HTR-8/SVneo (cell line): ENCODE results near the gene PAX7.

ENCODE experiments used
- DNase-seq: peaks from one replicate; pipeline ENCODE4 v3.0.0; 2011; ENCODE audit warnings: low spot score, mixed read lengths; ENCODE audit not compliant: insufficient read length
- FAIRE-seq: peaks from 2 replicates; lab custom pipeline; 2011; peaks lifted over from hg19 to GRCh38; lab: Jason Lieb, UNC

PAX7 gene

DNA sequence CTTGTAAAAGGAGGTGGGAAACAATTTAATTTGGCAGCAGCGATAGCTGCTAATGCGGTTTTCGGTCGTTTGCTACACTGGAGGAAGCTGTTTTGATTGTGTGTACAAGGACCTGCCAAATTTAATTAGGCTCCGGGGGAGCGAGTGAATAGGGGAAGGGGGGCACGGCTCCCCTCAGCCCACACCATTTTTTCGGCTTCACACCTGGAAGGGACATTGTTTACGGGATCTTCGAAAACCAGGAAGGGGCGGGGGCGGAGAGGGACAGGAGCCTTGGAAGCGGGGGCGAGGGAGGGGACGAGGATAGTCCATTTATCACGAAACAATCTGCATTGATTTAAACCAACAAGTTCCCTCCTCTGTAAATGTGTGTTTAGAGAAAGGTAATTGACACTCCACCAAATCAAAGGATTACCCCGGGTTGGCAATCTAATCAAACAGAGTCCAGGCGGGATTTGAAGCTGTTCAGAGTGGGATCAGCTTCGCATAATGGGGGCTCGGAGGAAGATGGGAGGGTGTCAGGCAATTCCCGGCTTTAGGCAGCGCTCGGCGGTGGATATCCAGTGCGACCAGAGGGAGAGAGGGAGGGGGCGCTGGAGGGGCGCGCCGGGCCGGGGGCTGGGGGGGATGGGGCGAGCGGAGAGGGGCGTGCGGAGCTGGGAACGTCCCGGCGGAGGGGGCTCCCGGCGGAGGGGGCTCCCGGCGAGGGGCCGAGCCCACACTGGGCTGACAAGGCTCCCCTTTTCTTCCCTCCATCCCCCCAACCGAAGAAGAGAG lies 9.8 kb downstream of the PAX7 start:
- no peak for FAIRE-seq
- no peak for DNase-seq

DNA sequence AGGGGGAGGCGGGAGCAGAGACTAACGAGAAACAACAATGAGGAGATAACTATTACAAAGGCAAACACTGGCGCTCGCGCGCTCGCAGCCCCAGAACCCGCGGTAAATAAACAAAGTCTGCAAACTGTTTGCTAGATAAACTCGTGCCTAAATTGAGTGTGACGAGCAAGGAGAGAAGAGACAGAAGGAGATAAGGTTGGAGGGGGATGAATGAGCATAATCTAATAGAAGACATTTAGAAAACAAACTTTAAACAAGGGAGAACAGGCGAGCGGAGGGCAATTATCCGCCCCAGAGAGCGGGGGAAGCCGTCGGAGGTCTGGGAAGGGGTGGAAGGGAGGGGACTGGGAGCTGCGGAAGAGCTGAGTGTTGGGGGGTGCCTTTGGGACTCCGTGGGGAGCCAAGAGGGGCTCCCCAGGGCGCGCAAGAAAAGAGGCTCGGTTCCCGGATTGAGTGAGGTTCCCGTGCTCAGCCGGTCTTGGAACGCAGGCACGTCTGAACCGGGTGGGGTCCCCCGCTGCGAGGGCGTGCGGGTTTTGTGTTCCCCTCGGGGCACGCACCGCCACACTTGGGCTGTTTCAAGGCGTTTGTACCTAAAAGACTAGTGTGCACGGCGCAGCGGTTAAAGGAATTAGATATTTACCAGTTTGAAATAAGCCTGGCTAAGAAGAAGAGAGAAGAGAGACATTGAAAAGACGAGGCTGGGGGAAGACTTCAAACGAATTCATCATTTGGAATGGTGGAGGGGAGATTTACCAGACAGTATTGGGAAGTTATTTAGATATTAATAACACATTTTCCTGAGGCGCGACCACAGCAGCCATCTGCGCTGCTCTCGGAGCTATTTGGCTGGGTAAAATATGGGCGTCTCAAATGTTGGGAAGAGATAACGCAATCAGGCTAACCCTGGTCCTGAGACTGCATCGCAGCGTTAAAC lies 10.6 kb downstream of the PAX7 start:
- DNase-seq: no peak
- no peak for FAIRE-seq

DNA sequence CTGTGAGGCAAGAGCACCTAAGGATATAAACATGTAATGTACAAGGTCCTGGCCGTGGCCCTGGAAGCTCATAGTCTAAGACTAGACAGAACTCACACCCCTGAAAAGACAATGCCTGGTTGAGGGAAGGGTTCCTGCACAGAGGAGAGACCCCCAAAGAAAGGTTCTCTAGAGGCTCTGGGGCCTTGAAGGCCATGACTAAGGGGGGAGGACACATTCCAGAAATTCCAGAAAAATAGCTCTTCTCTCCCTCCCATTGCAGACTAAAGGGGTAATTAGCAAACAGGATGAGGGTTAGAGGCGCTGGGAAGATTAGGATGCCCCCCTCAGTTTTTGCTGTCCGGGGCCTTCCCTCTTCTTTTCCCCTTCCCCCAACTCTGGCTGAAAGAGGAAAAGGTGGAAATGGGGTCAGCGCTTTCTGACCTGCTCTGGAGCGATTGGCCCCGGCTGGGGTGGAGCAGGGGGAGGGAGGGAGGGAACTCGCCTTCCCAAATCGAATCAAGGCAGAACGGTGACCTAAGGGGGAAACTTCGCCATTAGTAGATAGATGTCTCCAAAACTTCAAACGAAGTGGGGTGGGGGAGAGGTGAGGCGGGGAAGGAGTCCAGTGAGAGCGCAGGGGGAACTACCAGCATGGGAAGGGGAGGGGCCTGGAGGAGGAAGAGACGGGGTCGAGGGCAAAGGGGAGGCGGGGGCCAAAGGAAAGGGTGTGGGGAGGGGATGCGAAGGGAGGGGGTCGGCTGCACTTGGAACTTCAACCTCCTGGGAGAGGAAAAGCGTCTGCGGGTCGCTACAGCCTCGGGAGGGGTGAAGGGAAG lies 11.8 kb downstream of the PAX7 start:
- FAIRE-seq (no peak), DNase-seq (no peak)

DNA sequence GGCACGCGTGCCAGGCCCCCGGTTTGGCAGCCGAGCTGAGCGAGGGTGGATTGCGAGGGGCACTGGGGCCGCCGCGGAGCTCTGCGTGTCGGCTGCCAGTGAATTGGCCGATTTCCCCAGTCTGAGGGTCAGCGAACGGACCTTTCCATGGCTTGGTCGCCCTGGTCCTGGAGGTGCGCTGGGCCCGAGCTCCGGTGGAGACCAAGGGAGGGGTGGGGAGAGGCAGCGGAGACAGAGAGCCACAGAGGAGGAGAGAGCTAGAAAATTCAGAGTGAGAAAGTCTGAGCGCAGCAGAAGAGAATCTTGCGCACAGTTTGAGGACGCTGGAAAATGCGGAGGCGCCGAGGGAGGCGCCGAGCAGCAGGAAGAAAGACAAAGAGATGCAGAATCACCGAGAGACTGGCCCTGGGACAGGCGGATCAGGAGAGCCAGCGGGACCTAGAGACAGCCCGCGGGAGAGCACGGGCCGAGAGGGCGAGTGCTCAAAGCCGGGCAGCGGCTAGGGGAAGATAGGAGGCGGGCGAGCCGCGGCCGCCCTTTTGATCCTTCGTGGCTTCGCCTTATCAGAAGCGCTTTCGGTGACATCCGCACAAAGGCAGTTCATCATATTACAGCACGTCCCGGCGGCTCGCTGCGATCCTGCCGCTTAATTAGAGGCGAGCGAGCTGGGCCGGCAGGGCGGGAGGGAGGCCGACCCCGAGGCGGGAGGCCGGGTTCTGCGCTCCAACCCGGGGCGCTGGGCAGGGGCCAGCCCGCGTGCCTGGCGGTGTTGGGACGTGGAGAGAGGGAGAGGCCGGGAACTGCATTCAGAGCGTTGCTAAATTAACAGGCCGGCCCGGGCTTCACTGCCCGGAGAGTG lies 12.7 kb downstream of the PAX7 start:
- DNase-seq (no peak), FAIRE-seq (no peak)

DNA sequence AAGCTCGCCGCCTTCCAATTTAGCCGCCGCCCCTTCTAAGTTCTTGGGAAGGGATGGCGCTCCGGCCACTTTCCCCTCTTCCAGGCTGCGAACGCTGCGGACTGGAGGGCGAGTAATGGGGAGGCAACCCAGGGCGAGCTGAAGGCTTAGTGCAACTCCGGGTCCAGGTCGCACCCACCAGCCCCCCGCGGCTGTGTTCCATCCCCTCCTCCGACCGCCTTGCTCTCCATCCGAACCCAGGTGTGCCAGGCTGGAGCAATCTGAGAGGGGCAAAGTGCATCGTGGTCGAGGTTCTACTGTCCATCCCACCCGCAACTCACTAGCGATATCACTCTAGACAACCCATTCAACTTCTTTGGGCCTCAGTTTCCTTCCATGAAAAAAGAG lies 13.4 kb downstream of the PAX7 start:
- DNase-seq (no peak), FAIRE-seq (no peak)

DNA sequence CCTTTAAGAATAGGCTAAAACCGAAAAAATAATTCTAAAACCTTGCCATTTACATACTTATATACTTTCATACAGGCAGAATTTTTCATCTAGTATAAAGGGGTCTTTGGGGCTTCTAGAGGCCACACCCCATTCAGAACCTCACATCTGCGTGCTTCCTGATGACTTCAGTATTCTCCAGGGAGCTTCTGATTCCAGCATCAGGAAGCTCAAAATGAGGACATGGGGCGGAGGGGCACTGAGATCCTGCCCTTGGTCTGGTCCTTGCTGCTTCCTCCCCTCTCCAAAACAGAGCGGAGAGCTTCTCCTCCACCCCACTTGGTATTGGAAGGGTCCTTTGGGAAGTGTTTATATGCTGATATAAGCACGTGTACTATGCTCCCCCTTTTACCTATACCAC lies 13.8 kb downstream of the PAX7 start:
- FAIRE-seq: no peak
- DNase-seq: no peak

DNA sequence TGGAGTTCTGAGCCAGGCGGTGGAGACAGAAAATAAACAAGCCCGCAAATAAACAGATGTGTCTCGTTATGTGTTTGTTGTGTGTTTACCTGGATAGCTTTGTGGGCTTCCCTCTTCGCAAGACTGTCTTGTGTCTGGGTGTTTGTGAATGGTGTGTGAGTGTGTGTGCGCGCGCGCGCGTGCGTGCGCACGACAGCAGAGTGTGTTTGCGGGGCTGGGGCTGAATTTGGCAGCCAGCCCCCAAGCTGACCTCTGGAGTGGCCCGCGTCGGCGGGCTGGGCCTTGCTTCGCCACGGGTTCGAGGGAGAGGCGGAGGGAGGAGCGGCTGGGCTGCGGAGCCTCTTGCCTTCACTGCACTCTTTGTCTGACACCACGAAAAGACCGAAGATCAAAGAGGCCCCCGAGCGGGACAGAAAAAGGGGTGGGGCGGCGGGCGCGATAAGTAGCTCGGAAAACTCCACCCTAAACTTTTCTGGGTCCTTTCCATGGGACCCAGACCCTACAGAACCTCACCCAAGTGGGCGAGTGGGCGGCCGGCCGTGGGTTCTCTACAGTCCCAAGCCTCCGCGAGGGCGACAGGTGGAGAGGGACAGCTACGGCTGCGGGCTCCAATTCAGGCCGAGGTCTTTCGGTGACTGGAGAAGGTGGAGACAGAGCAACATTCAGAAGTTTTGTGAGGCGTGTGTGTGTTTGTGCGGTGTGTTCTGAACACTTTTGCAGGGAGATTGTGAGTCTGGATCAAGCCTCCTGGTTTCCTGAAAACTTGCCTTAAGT lies 14.5 kb downstream of the PAX7 start:
- no peak for DNase-seq
- FAIRE-seq: no peak

DNA sequence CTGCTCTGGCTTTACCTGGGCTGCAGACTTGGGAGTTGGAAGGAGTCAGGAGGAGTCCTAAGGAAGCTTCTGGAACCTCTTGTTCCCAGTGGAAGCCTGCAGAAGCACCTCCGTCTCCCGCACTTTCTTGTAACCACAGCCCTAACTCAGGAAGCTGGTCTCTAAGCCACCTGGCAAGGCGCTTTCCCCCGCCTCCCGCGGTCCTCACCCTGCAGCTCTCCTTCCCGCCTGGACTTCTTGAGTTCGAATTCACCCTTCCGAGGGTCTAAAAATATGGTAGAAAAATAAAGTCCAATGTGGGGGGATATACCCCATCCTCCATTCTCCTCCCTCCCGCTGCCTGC lies 15.1 kb downstream of the PAX7 start:
- DNase-seq (no peak), FAIRE-seq (no peak)

DNA sequence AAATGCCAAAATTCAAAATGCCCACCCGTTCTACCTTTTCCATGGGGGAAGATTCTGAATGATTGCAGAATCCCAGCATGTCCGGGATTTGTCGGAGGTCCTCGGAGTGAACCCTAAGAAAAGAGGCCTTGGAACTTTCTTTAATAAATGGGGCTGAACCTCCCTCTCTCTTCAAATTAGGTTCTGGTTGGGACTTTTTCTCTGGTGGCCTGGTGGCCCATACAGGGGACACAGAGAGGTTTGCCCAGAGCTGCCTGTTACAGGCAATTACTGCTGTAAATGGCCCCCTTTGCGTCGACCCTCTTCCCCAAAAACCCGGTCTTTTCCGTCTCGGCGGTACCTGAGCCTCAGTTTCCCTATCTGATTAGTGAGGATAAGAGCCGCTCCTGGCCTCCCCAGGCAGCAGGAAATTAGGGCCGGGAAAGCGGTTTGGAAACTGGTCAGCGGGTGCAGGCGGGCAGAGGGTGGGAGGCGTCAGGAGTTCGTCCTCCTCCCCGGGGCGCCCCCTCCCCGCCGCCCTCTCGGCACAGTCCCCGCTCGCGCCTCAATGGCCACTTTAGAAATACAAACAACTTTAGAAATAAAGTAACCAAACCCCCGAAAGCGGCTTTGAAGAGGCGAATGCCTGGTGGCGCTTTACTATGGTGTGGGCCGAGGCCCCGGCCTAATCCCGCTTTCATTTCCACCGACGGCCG lies 15.6 kb downstream of the PAX7 start:
- FAIRE-seq: no peak
- DNase-seq: no peak

DNA sequence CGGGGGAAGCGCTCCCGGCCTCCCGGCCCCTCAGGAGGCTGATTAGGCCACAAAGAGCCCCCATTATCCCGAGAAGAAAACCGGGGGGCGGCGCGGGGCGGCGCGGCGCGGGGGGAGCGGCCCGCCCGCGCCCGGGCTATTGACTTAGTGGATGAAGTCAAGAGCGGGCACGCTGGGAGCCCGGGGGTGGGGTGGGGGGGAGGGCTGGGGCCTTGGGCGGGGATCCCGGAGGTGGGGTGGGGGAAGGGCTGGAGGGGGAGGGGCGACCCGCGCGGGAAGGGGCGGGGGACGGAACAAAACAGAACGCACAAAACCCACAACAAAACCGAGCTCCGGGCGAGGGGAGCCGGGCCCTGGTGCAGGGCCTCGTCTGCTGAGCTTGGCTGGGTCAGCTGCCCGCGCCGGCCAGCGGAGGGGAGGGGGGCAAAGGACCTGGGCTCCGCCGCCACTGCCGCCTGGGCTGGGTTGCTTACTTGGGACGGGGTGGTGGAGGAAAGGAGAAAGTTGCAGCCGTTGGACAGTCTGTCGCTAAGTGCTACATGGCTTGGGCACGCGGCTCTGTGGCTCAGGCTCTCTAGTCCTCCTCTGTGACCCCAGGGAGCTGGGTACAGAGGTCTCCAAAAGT lies 16.3 kb downstream of the PAX7 start:
- FAIRE-seq: no peak
- DNase-seq: no peak

DNA sequence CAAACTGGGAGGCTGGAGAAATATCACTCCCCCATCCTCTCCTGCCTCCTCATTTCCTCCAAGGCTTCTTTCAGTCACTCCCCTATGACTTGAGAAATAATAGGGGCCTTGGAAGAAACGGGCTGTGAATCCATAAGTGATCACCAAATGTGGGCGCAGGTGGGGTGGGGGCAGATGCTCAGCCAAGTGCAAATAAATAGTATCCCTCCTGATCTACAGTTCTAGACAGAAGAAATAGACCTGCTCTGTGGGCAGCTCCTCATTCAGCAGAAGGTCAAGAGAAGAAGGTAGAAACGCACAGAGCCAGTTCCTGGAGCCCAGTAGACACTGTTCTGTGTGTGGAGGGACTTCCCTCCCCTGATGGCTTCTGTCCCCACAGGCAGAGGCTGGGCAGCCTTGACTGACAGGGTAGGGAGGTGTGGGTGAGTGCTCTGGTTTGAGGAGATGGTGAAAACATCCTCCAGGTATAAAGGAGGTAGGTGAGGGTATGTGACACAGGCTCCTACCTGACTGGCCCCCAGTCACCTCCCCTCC lies 17.1 kb downstream of the PAX7 start:
- FAIRE-seq (no peak), DNase-seq (no peak)

DNA sequence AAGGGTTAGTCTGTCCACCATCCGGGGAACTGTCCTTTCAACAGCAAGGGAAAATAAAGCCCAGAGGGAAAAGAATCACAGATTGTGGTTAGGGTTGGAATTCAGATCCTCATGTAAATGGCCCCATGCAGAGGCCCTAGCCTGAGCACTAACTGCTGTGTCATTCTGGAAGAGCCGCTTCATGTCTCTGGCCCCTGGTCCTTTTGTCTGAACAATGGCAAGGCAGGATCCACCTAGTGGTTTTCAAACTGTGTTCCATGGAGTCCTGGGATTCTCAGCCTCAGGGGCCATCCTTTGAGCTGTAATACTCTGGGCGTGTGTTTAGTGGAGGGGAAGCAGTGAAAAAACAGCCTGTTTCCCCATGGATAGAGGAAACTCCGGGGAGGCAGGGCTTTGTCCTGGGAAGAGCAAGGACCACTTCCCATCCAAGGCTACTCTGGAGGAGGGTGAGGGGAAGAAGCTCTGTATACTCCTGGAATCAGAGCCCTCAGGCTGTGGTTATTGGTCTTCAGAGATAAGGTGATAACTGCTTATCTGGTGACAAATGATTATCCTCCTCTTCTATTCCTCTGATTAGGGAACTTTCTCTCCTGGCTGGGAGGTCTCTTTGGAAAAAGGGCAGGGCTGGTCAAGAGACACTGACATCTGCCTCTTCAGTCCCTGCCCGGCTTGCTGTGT lies 19.2 kb downstream of the PAX7 start:
- no peak for DNase-seq
- no peak for FAIRE-seq

DNA sequence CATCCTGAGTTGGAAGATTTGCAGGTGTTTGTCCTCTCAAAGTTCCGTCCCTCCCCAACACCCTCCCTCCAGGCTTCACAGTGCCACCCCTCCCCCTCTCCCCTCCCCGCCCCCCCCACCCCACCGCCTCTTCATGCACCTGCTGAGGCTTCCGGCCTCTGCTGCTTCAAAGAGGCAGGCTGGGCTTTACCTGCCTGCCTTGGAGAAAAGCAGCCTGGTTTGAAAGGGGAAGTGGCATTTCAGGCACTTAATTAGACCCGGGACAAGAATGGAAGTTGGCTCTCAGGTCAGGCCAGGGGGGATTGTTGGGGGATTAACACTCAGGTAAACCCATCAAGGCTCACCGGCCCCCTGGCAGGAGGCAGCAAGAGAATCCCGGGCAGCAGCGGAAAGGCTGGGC lies 21.1 kb downstream of the PAX7 start:
- DNase-seq (no peak), FAIRE-seq (no peak)

DNA sequence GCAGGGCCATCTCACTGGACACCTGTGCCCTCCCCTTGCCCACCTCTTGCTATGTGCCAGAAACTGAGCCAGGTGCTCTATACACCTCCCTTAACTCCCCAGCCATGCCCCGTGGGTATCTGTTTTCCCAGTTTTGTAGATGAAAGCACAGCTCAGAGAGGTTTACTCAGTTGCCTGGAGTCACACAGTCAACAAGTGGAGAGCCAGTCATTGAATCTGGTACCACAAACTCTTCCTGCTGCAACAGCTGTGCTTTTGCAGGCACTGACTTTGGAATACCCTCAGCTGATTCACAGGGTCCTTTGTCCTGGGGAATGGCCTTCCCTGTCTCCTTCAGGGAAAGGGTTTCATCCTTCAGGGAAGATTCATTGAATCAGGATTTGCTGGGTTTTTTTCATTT lies 22.1 kb downstream of the PAX7 start:
- FAIRE-seq: no peak
- no peak for DNase-seq

DNA sequence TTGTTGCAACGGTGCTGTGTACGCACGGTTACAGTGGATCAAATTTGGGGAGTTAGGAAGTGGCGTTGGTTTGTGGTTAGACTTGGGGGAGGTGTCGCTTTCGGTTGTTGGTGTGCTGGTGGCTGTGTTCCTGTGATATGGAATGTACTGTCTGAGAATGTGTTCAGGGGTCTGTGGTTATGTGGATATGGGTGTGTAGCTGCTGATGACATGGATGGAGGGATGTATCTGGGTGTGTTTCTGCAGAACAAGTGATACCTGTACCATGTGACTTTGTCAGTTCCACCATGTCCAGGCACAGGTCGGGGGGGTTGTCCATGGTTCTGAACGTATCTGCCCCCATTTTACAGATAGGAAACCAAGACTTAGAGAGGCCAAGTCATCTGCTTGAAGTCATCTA lies 22.7 kb downstream of the PAX7 start:
- FAIRE-seq (no peak), DNase-seq (no peak)

DNA sequence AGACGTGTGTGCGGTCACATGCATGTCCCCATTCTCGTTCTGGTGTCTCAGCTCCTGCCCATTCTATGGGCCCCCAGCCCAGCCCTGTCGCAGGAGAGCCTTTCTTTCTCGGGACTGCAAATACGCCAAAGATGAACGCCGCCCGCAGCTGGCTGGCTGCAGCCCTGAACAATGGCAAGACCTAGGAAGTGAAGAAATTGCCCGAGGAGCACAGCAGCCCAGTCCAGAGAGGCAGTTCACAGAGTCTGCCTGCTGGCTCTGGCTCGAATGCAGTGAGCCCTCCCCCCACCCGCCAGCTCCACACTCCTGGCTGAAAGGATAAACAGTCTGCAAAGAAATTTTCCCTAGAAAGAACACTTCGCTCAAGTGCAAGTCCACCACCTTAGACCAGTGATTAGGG lies 23.3 kb downstream of the PAX7 start:
- FAIRE-seq: no peak
- DNase-seq: no peak

DNA sequence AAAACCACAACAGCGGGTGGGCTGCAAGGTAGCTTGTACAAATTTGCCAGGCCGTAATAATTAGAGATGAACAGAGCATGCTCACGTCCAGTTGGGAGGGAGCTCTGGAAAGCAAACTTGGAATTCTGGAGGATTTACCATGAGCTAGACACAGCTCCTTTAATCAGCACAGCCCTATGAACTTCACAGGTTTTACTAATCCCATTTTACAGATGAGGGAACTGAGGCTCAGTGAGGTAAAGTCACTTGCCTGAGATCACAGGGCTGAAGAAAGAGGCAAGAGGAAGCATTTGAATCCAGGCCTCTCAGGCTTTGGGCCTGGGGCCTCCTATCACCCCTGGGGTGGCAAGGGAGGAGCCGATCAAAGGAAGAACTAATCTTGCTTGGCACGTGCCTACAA lies 24.0 kb downstream of the PAX7 start:
- DNase-seq: no peak
- no peak for FAIRE-seq
